K562 (cell line): Measurements from ENCODE around the gene ARL8A.

Source experiments
- NR2C2 ChIP-seq, 2 experiments: fragments of 200-800 bp in 1 of 2; sonication (Bioruptor generic) in 1 of 2; sonication (generic) in 1 of 2; formaldehyde crosslinking in 1 of 2; IDR thresholded peaks; 2 replicates each; pipeline versions ENCODE4 v1.6.1 to v1.8.0; 2016 to 2022; ENCODE audit warnings: mild to moderate bottlenecking in 1 of 2, missing compliant biosample characterization in 1 of 2, missing genetic modification characterization in 1 of 2, missing genetic modification reagents in 1 of 2
- PHB ChIP-seq: fragments of 250-450 bp; sonication (Bioruptor Pico); IDR thresholded peaks from 2 replicates; pipeline ENCODE4 v1.5.0; 2021

DNA sequence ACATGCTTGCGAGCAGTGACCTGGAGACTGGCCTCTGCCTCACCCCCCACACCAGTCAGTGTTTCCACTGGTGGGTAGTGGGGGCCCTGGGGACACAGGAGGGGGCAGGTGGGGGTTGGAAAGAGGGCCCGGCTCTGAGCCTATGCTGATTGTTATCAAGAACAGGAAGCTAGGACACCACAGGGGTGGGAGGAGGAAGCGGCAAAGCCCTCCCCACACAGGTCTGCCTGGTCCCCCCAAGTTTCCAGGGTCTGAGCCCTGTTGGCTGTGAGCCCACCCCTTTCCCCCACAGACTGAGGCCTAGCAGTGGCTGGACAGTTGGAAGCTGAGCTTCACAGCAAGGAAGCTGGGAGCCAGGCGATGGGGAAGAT is 17.5 kb upstream of the ARL8A start:
- TF ChIP-seq NR2C2 (CRISPR knock-in tag; IDR thresholded peaks at IDR 0.05), result no peak
- no peak; the same call in 1 of the 2 replicates for TF ChIP-seq NR2C2 (tag; IDR thresholded peaks at IDR 0.05)
- no peak for TF ChIP-seq PHB (CRISPR knock-in tag)
